Keratinocyte (primary cell): ENCODE results near the gene TPMT. TPM values are rescaled to one million over a fixed set of nuclear protein-coding genes. Genes with fewer than 3 reads are reported as not detected.

ENCODE experiments used
- DNase-seq: peaks from one replicate; pipeline ENCODE4 v3.0.0-alpha.2; 2011; ENCODE audit warnings: low read depth, missing footprints, low spot score
- FAIRE-seq: peaks from 2 replicates; lab custom pipeline; 2011; peaks lifted over from hg19 to GRCh38; lab: Jason Lieb, UNC
- H2AFZ ChIP-seq: 2 replicates; pipeline ENCODE4 v1.6.0; 2012; ENCODE audit warnings: low read length, control low read depth, inconsistent platforms; ENCODE audit not compliant: control insufficient read depth
- H3K27ac ChIP-seq: 2 replicates; pipeline ENCODE4 v1.5.1; 2011; ENCODE audit warnings: low read length; ENCODE audit not compliant: control insufficient read depth, insufficient read depth
- H3K27me3 ChIP-seq: 3 replicates; pipeline ENCODE4 v1.6.0; 2011; ENCODE audit warnings: low read length; ENCODE audit not compliant: control insufficient read depth, insufficient read depth; ENCODE audit errors: extremely low read depth
- H3K36me3 ChIP-seq, 2 experiments: 2 replicates in 1 of 2; 3 replicates in 1 of 2; pipeline ENCODE4 v1.5.1; 2011; ENCODE audit warnings: low read length in 2 of 2, mild to moderate bottlenecking in 1 of 2; ENCODE audit not compliant: control insufficient read depth in 2 of 2, insufficient read depth in 2 of 2; ENCODE audit errors: extremely low read depth in 1 of 2
- H3K4me1 ChIP-seq: 3 replicates; pipeline ENCODE4 v1.5.1; 2011; ENCODE audit warnings: low read length; ENCODE audit not compliant: control insufficient read depth, insufficient read depth; ENCODE audit errors: extremely low read depth
- H3K4me2 ChIP-seq: 3 replicates; pipeline ENCODE4 v1.6.0; 2011; ENCODE audit warnings: low read depth, low read length; ENCODE audit not compliant: control insufficient read depth, insufficient read depth; ENCODE audit errors: extremely low read depth
- H3K4me3 ChIP-seq, 3 experiments: fragments of 200-600 bp in 1 of 3; sonication (generic) in 1 of 3; 2 replicates in 2 of 3; 3 replicates in 1 of 3; pipeline ENCODE4 v1.5.1; 2011 to 2016; ENCODE audit warnings: low read length in 3 of 3, mild to moderate bottlenecking in 3 of 3, control low read depth in 2 of 3, inconsistent platforms in 1 of 3, low read depth in 1 of 3, mixed read lengths in 1 of 3, mixed run types in 1 of 3, moderate library complexity in 1 of 3; ENCODE audit not compliant: control insufficient read depth in 2 of 3, insufficient read depth in 2 of 3; ENCODE audit errors: extremely low read depth in 1 of 3
- H3K79me2 ChIP-seq: 2 replicates; pipeline ENCODE4 v1.6.0; 2012; ENCODE audit warnings: low read length; ENCODE audit not compliant: control insufficient read depth, insufficient read depth
- H3K9ac ChIP-seq: 3 replicates; pipeline ENCODE4 v1.6.0; 2011; ENCODE audit warnings: low read length; ENCODE audit not compliant: control insufficient read depth, insufficient read depth; ENCODE audit errors: extremely low read depth
- H3K9me1 ChIP-seq: 3 replicates; pipeline ENCODE4 v1.6.0; 2011; ENCODE audit warnings: low read length; ENCODE audit not compliant: control insufficient read depth, insufficient read depth; ENCODE audit errors: extremely low read depth
- H3K9me3 ChIP-seq: 2 replicates; pipeline ENCODE4 v1.5.1; 2012; ENCODE audit warnings: low read depth, low read length; ENCODE audit not compliant: control insufficient read depth
- H4K20me1 ChIP-seq: 3 replicates; pipeline ENCODE4 v1.6.0; 2011; ENCODE audit warnings: low read length; ENCODE audit not compliant: control insufficient read depth, insufficient read depth; ENCODE audit errors: extremely low read depth
- EZH2 ChIP-seq: IDR thresholded peaks from one replicate; pipeline ENCODE4 v1.6.1; 2012; ENCODE audit warnings: inconsistent platforms, mild to moderate bottlenecking, low read length, moderate library complexity
- dilution Hi-C: fragments of 300-500 bp; cut with MboI; formaldehyde crosslinking; loops from one replicate; pipeline ENCODE4 v1.7.0; 2020; ENCODE audit warnings: low sequenced_read_pairs; ENCODE audit not compliant: extremely low pct_ligation_motif_present
- polyA plus RNA-seq, 5 experiments: library from polyadenylated mRNA; depleted of rRNA in 3 of 5; stranded (reverse) in 3 of 5; stranded (forward) in 1 of 5; unstranded in 1 of 5; fragments of >200 nt; gene quantifications; 1 replicate in 1 of 5; 2 replicates in 3 of 5; 3 replicates in 1 of 5; pipeline versions ENCODE4 v1.2.1 to v1.2.3, GENCODE V29; 2011 to 2012; ENCODE audit warnings: missing spikeins in 2 of 5, low read depth in 1 of 5, low replicate concordance in 1 of 5
- TF ChIP-seq, protein P1 (sequence below), 3 experiments: IDR thresholded peaks in 1 of 3; conservative IDR thresholded peaks in 1 of 3; optimal IDR thresholded peaks in 1 of 3; 2 replicates in 2 of 3; 3 replicates in 1 of 3; pipeline versions ENCODE3 to v1.5.1; 2011; ENCODE audit warnings: low read length in 3 of 3, mild to moderate bottlenecking in 3 of 3, moderate library complexity in 2 of 3, control low read depth in 1 of 3, inconsistent platforms in 1 of 3; ENCODE audit not compliant: insufficient read depth in 2 of 3; ENCODE audit errors: extremely low read depth in 1 of 3

TPMT gene
- polyA plus RNA-seq, 1 donor (not counting 4 experiments of a cell fraction or from before 2014, with no cell fraction given) = 38.6 TPM

DNA sequence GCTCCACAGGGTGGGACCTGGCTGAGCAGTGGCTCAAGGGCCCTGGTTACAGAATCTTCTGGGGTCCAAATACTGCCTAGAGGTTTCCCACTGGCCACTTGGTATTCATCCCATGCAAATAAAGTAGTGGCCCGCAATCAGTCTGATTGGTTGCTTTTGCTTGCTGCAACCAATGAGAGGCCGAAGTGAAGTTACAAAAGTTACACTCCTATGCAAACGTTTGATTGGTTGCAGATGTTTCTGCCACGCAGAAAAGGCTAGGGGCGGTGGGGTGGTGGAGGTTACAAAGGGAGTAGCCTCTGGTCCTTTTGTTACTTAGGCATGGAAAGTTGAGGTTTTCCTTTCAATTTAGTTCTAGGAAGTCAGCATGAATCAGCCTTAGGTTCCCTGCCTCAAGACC lies 28.8 kb downstream of the TPMT start:
- DNase-seq (no peak), FAIRE-seq (no peak)
- no peak overlapping the region for H3K27ac ChIP-seq
- no peak overlapping the region for H3K4me3 ChIP-seq
- no peaks in the 10 kb centered on the region for H4K20me1 ChIP-seq
- H3K9me1 ChIP-seq = no peaks in the 10 kb centered on the region
- H3K9ac ChIP-seq = no peak overlapping the region
- no peak overlapping the region for H2AFZ ChIP-seq
- peaks cover 11% of the 10 kb centered on the region for H3K4me1 ChIP-seq
- no peaks in the 10 kb centered on the region for H3K27me3 ChIP-seq
- no peak for TF ChIP-seq EZH2
- TF ChIP-seq, protein P1, sequence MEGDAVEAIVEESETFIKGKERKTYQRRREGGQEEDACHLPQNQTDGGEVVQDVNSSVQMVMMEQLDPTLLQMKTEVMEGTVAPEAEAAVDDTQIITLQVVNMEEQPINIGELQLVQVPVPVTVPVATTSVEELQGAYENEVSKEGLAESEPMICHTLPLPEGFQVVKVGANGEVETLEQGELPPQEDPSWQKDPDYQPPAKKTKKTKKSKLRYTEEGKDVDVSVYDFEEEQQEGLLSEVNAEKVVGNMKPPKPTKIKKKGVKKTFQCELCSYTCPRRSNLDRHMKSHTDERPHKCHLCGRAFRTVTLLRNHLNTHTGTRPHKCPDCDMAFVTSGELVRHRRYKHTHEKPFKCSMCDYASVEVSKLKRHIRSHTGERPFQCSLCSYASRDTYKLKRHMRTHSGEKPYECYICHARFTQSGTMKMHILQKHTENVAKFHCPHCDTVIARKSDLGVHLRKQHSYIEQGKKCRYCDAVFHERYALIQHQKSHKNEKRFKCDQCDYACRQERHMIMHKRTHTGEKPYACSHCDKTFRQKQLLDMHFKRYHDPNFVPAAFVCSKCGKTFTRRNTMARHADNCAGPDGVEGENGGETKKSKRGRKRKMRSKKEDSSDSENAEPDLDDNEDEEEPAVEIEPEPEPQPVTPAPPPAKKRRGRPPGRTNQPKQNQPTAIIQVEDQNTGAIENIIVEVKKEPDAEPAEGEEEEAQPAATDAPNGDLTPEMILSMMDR (optimal IDR thresholded peaks at IDR 0.05 in 1 of 3, IDR thresholded peaks at IDR 0.05 in 1 of 3, conservative IDR thresholded peaks at IDR 0.05 in 1 of 3; ENCODE audit: extremely low read depth in 1 of 3, insufficient read depth in 2 of 3, low read length in 3 of 3) = no peak
- H3K4me2 ChIP-seq = no peak overlapping the region
- dilution Hi-C loops = no loop called here
- H3K9me3 ChIP-seq = peaks cover 3% of the 10 kb centered on the region
- peaks cover 0 to 6% of the 10 kb centered on the region in 2 experiments for H3K36me3 ChIP-seq
- H3K79me2 ChIP-seq = no peaks in the 10 kb centered on the region

DNA sequence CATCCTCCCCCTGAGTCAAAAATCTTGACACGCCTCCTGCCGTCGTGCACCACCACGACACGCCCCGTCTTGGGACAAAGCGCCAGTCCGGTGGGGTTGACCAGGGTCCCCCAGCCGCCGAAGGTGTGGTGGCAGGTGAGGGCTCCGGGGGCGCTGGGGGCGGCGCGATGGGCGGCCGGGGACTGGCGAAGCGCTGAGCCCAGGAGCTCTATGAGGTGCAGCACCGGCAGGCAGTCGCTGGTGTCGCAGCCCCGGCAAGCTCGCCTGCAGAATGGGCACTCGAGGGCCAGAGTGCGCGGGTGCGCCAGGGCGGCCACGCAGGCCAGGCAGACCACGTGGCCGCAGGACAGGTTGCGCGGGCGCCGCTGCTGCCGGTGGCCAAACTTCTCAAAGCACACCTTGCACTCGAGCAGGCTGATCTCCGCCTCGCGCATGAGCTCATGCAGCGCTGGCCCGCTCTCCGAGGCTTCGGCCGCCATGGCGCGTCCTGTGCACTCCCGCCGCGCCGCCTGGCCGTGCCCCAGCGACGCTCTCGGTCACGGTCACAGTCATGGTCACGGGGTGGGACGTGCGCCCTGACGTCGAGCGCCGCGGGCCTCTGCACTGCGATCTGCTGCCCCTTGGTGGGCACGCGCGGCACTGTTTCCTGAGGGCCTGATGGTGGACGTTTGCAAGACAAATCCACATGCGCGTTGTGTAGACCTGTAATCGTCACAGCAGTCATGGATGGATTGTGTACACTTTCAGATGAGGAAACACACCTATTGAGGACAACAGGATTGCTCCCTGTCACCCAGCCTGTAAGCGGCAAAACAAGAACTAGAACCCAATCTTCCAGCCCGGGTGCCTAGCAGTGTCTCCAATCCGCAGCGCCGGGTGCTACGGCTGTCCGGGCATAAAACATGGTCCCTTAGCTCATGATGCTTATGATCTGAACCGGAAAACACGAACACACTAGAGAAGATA lies 32.5 kb downstream of the TPMT start, which contains the start of gene NHLRC1:
Gene NHLRC1 (minus strand): TSS at position 550 of the 966 bp plus-strand sequence. CDS start 71 bp downstream, at position 479.
- Histone ChIP-seq H3K79me2 (no peaks in the 10 kb centered on the region), H4K20me1 (no peaks in the 10 kb centered on the region), H2AFZ (peak within 1 kb of the TSS; percentile 88), H3K9me3 (peaks cover 3% of the 10 kb centered on the region), H3K27me3 (no peaks in the 10 kb centered on the region), H3K4me1 (peaks cover 20% of the 10 kb centered on the region), H3K36me3 (no peaks in the 10 kb centered on the region), H3K9ac (peak within 1 kb of the TSS; percentile 59), H3K4me3 (peak within 1 kb of the TSS; percentile 24 to 60 (median 33)), H3K4me2 (peak within 1 kb of the TSS; percentile 79), H3K9me1 (no peaks in the 10 kb centered on the region), H3K27ac (peak within 1 kb of the TSS; percentile 63)
- dilution Hi-C loops = no loop called here
- TF ChIP-seq EZH2 = no peak
- TF ChIP-seq, protein P1 (optimal IDR thresholded peaks at IDR 0.05 in 1 of 3, IDR thresholded peaks at IDR 0.05 in 1 of 3, conservative IDR thresholded peaks at IDR 0.05 in 1 of 3; ENCODE audit: extremely low read depth in 1 of 3, insufficient read depth in 2 of 3, low read length in 3 of 3) = peak; percentile 88 to 99 (median 94)
- FAIRE-seq (peak; percentile 60), DNase-seq (peak; percentile 42)
